Right atrium auricular region (tissue), 2 donors: Measurements from ENCODE around the gene IL31. TPM values are rescaled to one million over a fixed set of nuclear protein-coding genes. Genes with fewer than 3 reads are reported as not detected.

Experiments used
- DNase-seq: peaks from one replicate; pipeline ENCODE4 v3.0.0-alpha.2; 2019; ENCODE audit warnings: low spot score
- H3K27ac ChIP-seq, 2 donors: fragments of 200-600 bp; sonication (generic); 1 replicate in 1 of 2; 2 replicates in 1 of 2; pipeline ENCODE4 v1.5.1; 2016 to 2019
- H3K27me3 ChIP-seq, 2 donors: fragments of 200-600 bp; sonication (generic); one replicate each; pipeline versions ENCODE4 v1.5.1 to v1.6.0; 2017 to 2019
- H3K36me3 ChIP-seq: fragments of 200-600 bp; sonication (generic); one replicate; pipeline ENCODE4 v1.5.1; 2016
- H3K4me1 ChIP-seq, 2 donors: fragments of 200-600 bp; sonication (generic); one replicate each; pipeline versions ENCODE4 v1.5.1 to v1.6.0; 2017 to 2019
- H3K4me3 ChIP-seq, 2 donors: fragments of 200-600 bp; sonication (generic); 1 replicate in 1 of 2; 2 replicates in 1 of 2; pipeline ENCODE4 v1.5.1; 2017 to 2019; ENCODE audit warnings: mild to moderate bottlenecking in 1 of 2, moderate library complexity in 1 of 2
- H3K9me3 ChIP-seq, 2 donors: fragments of 200-600 bp; sonication (generic); one replicate each; pipeline ENCODE4 v1.5.1; 2019
- CTCF ChIP-seq, 2 donors: fragments of 200-600 bp; sonication (generic); IDR thresholded peaks; one replicate each; pipeline ENCODE4 v1.5.1; 2019; ENCODE audit warnings: antibody characterized with exemption in 2 of 2
- total RNA-seq, 2 donors: library from RNA; depleted of rRNA; stranded (reverse); fragments of >200 nt; gene quantifications; one replicate each; pipeline ENCODE4 v1.1.0, GENCODE V29; 2016

IL31 gene
- total RNA-seq, 2 donors from 2014 or later = not detected

GRCh38 chr12:122138181-122138580, 35.8 kb downstream of the IL31 start:
- no peaks in the 10 kb centered on the region for H3K4me1 ChIP-seq
- no peak for TF ChIP-seq CTCF (IDR thresholded peaks at IDR 0.05)
- H3K27ac ChIP-seq = no peak overlapping the region
- H3K36me3 ChIP-seq = peaks cover 75% of the 10 kb centered on the region
- H3K4me3 ChIP-seq = no peak overlapping the region
- H3K9me3 ChIP-seq = no peaks in the 10 kb centered on the region
- H3K27me3 ChIP-seq = no peaks in the 10 kb centered on the region
- DNase-seq = no peak

GRCh38 chr12:122137681-122138080, 36.3 kb downstream of the IL31 start:
- no peak overlapping the region for H3K27ac ChIP-seq
- TF ChIP-seq CTCF (IDR thresholded peaks at IDR 0.05) = no peak

GRCh38 chr12:122137229-122137628, 36.8 kb downstream of the IL31 start:
- DNase-seq = no peak
- TF ChIP-seq CTCF (IDR thresholded peaks at IDR 0.05) = no peak
- H3K4me1 ChIP-seq = no peaks in the 10 kb centered on the region
- no peaks in the 10 kb centered on the region for H3K9me3 ChIP-seq
- no peak overlapping the region for H3K4me3 ChIP-seq
- H3K27me3 ChIP-seq = no peaks in the 10 kb centered on the region
- H3K27ac ChIP-seq = no peak overlapping the region
- peaks cover 75% of the 10 kb centered on the region for H3K36me3 ChIP-seq

More at GRCh38 chr12:122137681-122138080, 36.3 kb downstream of the IL31 start:
- peaks cover 75% of the 10 kb centered on the region for H3K36me3 ChIP-seq
- H3K4me3 ChIP-seq = no peak overlapping the region
- H3K27me3 ChIP-seq = no peaks in the 10 kb centered on the region
- H3K9me3 ChIP-seq = no peaks in the 10 kb centered on the region
- DNase-seq = no peak
- H3K4me1 ChIP-seq = no peaks in the 10 kb centered on the region

GRCh38 chr12:122135437-122136031, 38.5 kb downstream of the IL31 start:
- no peaks in the 10 kb centered on the region for H3K4me1 ChIP-seq
- H3K9me3 ChIP-seq = no peaks in the 10 kb centered on the region
- DNase-seq = no peak
- H3K36me3 ChIP-seq = peaks cover 74% of the 10 kb centered on the region
- H3K27me3 ChIP-seq = no peaks in the 10 kb centered on the region
- no peak overlapping the region for H3K4me3 ChIP-seq
- no peak for TF ChIP-seq CTCF (IDR thresholded peaks at IDR 0.05)
- H3K27ac ChIP-seq = no peak overlapping the region

GRCh38 chr12:122133192-122133950, 40.6 kb downstream of the IL31 start:
- Histone ChIP-seq H3K4me1 (no peaks in the 10 kb centered on the region), H3K27ac (no peak overlapping the region), H3K27me3 (no peaks in the 10 kb centered on the region), H3K9me3 (no peaks in the 10 kb centered on the region), H3K4me3 (no peak overlapping the region), H3K36me3 (peaks cover 82% of the 10 kb centered on the region)
- no peak for DNase-seq
- TF ChIP-seq CTCF (IDR thresholded peaks at IDR 0.05) = no peak
